ENCODE data around the gene RETSAT. TPM values are rescaled to one million over a fixed set of nuclear protein-coding genes. Genes with fewer than 3 reads are reported as not detected.
A peak's percentile ranks its signal among the peaks of the same experiment; 100 is the strongest.

The RETSAT gene
- total and polyA plus RNA-seq, 2 of the 13 experiments (the other 11 are each of a cell fraction or from before 2014, with no cell fraction given) = 46.7 to 61.0 TPM

GRCh38 chr2:85324639-85325465 lies 29.5 kb downstream of the RETSAT start (continued):
- TF ChIP-seq ZNF350 (CRISPR knock-in tag; IDR thresholded peaks at IDR 0.05; ENCODE audit: borderline replicate concordance, low read depth) (peak; percentile 43; the same call in 1 of the 2 replicates), TAF15 (IDR thresholded peaks at IDR 0.05; ENCODE audit: low read depth, low read length, poor library complexity, severe bottlenecking) (no peak), SRSF1 (optimal IDR thresholded peaks at IDR 0.05; ENCODE audit: low read depth, low read length) (no peak), REST (IDR thresholded peaks at IDR 0.05; ENCODE audit: borderline replicate concordance in 1 of 2, low read depth in 1 of 2, low read length in 2 of 2) (peak in 1 of 2 experiments; percentile 67; a peak in 1 of 4 replicates), MED1 (CRISPR knock-in tag; IDR thresholded peaks at IDR 0.05) (peak; percentile 91), ZMAT3 (CRISPR knock-in tag; conservative IDR thresholded peaks at IDR 0.05) (0 out of 2 replicates have a peak, but pooled peaks have one; percentile 30), ZNF788 (CRISPR knock-in tag; IDR thresholded peaks at IDR 0.05; ENCODE audit: borderline replicate concordance) (no peak), ZFP62 (CRISPR knock-in tag; IDR thresholded peaks at IDR 0.05) (no peak), ZNF292 (CRISPR knock-in tag; IDR thresholded peaks at IDR 0.05; ENCODE audit: borderline replicate concordance, low read depth) (no peak), ZNF614 (CRISPR knock-in tag; IDR thresholded peaks at IDR 0.05; ENCODE audit: borderline replicate concordance) (peak; percentile 92), ESRRA (CRISPR knock-in tag; IDR thresholded peaks at IDR 0.05; ENCODE audit: low read depth) (peak; percentile 58; the same call in 1 of the 2 replicates), TMF1 (CRISPR knock-in tag; IDR thresholded peaks at IDR 0.05; ENCODE audit: low read depth) (no peak)
- TF ChIP-seq, protein P1, sequence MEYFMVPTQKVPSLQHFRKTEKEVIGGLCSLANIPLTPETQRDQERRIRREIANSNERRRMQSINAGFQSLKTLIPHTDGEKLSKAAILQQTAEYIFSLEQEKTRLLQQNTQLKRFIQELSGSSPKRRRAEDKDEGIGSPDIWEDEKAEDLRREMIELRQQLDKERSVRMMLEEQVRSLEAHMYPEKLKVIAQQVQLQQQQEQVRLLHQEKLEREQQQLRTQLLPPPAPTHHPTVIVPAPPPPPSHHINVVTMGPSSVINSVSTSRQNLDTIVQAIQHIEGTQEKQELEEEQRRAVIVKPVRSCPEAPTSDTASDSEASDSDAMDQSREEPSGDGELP (IDR thresholded peaks at IDR 0.05; ENCODE audit: borderline replicate concordance, low read depth) = peak; percentile 97
- TF ChIP-seq, protein P2, sequence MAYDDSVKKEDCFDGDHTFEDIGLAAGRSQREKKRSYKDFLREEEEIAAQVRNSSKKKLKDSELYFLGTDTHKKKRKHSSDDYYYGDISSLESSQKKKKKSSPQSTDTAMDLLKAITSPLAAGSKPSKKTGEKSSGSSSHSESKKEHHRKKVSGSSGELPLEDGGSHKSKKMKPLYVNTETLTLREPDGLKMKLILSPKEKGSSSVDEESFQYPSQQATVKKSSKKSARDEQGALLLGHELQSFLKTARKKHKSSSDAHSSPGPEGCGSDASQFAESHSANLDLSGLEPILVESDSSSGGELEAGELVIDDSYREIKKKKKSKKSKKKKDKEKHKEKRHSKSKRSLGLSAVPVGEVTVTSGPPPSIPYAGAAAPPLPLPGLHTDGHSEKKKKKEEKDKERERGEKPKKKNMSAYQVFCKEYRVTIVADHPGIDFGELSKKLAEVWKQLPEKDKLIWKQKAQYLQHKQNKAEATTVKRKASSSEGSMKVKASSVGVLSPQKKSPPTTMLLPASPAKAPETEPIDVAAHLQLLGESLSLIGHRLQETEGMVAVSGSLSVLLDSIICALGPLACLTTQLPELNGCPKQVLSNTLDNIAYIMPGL (CRISPR knock-in tag; IDR thresholded peaks at IDR 0.05; ENCODE audit: borderline replicate concordance in 1 of 2, low read depth in 1 of 2) = 0 out of 4 replicates have a peak, but pooled peaks have one; percentile 16 to 17

All from HepG2 (cell line).